HepG2 (cell line): ENCODE data around the gene CGREF1. TPM values are rescaled to one million over a fixed set of nuclear protein-coding genes. Genes with fewer than 3 reads are reported as not detected.
A peak's percentile ranks its signal among the peaks of the same experiment; 100 is the strongest.

ENCODE experiments used
- AHR ChIP-seq: IDR thresholded peaks from 2 replicates; pipeline ENCODE4 v1.6.1; 2018; ENCODE audit warnings: missing genetic modification reagents, missing compliant biosample characterization
- ARHGAP35 ChIP-seq: sonication (generic); formaldehyde crosslinking; IDR thresholded peaks from 2 replicates; pipeline ENCODE4 v1.9.0; 2022; ENCODE audit warnings: mild to moderate bottlenecking, inconsistent platforms, moderate library complexity, missing genetic modification reagents, borderline replicate concordance
- HNRNPLL ChIP-seq: fragments of 200-400 bp; formaldehyde crosslinking; IDR thresholded peaks from 2 replicates; pipeline ENCODE4 v1.6.1; 2017; ENCODE audit warnings: mild to moderate bottlenecking, low read depth, low read length; ENCODE audit not compliant: poor library complexity, severe bottlenecking
- HNRNPUL1 ChIP-seq: fragments of 200-400 bp; formaldehyde crosslinking; IDR thresholded peaks from 2 replicates; pipeline ENCODE4 v1.6.1; 2017; ENCODE audit warnings: low read depth, mild to moderate bottlenecking, low read length, moderate library complexity
- JUN ChIP-seq: sonication (generic); formaldehyde crosslinking; IDR thresholded peaks from 2 replicates; pipeline ENCODE4 v1.4.0; 2020; ENCODE audit warnings: mild to moderate bottlenecking, missing genetic modification reagents
- MLLT10 ChIP-seq: sonication (generic); formaldehyde crosslinking; IDR thresholded peaks from 2 replicates; pipeline ENCODE4 v1.4.0; 2020; ENCODE audit warnings: missing genetic modification reagents
- RAD21 ChIP-seq: fragments of 450-650 bp; formaldehyde crosslinking; IDR thresholded peaks from 2 replicates; pipeline ENCODE4 v1.5.0; 2020; ENCODE audit warnings: mild to moderate bottlenecking
- RBAK ChIP-seq: sonication (generic); formaldehyde crosslinking; IDR thresholded peaks from 2 replicates; pipeline ENCODE4 v1.5.1; 2020; ENCODE audit warnings: mild to moderate bottlenecking, missing genetic modification reagents
- SP5 ChIP-seq: IDR thresholded peaks from 2 replicates; pipeline ENCODE4 v1.6.1; 2016; ENCODE audit warnings: low read depth, borderline replicate concordance
- TBX3 ChIP-seq: fragments of 450-650 bp; IDR thresholded peaks from 2 replicates; pipeline ENCODE4 v1.6.1; 2017; ENCODE audit warnings: antibody characterized with exemption, mild to moderate bottlenecking, inconsistent platforms, borderline replicate concordance
- ZFP90 ChIP-seq: sonication (generic); formaldehyde crosslinking; IDR thresholded peaks from 2 replicates; pipeline ENCODE4 v1.8.0; 2022; ENCODE audit warnings: missing genetic modification reagents, mild to moderate bottlenecking, inconsistent platforms, borderline replicate concordance
- ZNF557 ChIP-seq: sonication (generic); formaldehyde crosslinking; IDR thresholded peaks from 2 replicates; pipeline ENCODE4 v1.4.0; 2020; ENCODE audit warnings: missing genetic modification reagents
- ZNF615 ChIP-seq: sonication (generic); formaldehyde crosslinking; IDR thresholded peaks from 2 replicates; pipeline ENCODE4 v1.5.0; 2020; ENCODE audit warnings: mild to moderate bottlenecking, missing genetic modification reagents, borderline replicate concordance
- polyA plus RNA-seq, 8 experiments: library from polyadenylated mRNA; depleted of rRNA in 3 of 8; stranded (reverse) in 7 of 8; unstranded in 1 of 8; fragments of >200 nt; fragmentation: Illumina TruSeq in 4 of 8; extraction: Trizol in 4 of 8; gene quantifications; 2 replicates each; pipeline versions ENCODE4 v1.2.1 to v1.2.3, GENCODE V29; 2011 to 2016; ENCODE audit warnings: low read depth in 4 of 8, missing spikeins in 1 of 8, mixed read lengths in 1 of 8; ENCODE audit not compliant: insufficient read depth in 1 of 8
- total RNA-seq, 5 experiments: library from RNA; depleted of rRNA; stranded (reverse); fragments of >200 nt; fragmentation: Illumina TruSeq; extraction: Trizol; gene quantifications; 2 replicates each; pipeline ENCODE4 v1.2.3, GENCODE V29; 2016; ENCODE audit warnings: low read depth in 1 of 5
- TF ChIP-seq, protein P1 (sequence below): sonication (generic); formaldehyde crosslinking; IDR thresholded peaks from 2 replicates; pipeline ENCODE4 v1.4.0; 2020; ENCODE audit warnings: missing genetic modification reagents
- TF ChIP-seq, protein P2 (sequence below): sonication (generic); formaldehyde crosslinking; IDR thresholded peaks from 2 replicates; pipeline ENCODE4 v1.4.0; 2020; ENCODE audit warnings: missing genetic modification reagents
- TF ChIP-seq, protein P3 (sequence below): sonication (generic); formaldehyde crosslinking; IDR thresholded peaks from 2 replicates; pipeline ENCODE4 v1.9.0; 2021; ENCODE audit warnings: mild to moderate bottlenecking, missing genetic modification reagents
- TF ChIP-seq, protein P4 (sequence below): sonication (generic); formaldehyde crosslinking; IDR thresholded peaks from 2 replicates; pipeline ENCODE4 v1.9.0; 2021; ENCODE audit warnings: missing genetic modification reagents, mild to moderate bottlenecking, borderline replicate concordance

CGREF1 gene
- total and polyA plus RNA-seq, 2 of the 13 experiments (the other 11 are each of a cell fraction or from before 2014, with no cell fraction given) = 13.9 to 23.4 TPM

DNA sequence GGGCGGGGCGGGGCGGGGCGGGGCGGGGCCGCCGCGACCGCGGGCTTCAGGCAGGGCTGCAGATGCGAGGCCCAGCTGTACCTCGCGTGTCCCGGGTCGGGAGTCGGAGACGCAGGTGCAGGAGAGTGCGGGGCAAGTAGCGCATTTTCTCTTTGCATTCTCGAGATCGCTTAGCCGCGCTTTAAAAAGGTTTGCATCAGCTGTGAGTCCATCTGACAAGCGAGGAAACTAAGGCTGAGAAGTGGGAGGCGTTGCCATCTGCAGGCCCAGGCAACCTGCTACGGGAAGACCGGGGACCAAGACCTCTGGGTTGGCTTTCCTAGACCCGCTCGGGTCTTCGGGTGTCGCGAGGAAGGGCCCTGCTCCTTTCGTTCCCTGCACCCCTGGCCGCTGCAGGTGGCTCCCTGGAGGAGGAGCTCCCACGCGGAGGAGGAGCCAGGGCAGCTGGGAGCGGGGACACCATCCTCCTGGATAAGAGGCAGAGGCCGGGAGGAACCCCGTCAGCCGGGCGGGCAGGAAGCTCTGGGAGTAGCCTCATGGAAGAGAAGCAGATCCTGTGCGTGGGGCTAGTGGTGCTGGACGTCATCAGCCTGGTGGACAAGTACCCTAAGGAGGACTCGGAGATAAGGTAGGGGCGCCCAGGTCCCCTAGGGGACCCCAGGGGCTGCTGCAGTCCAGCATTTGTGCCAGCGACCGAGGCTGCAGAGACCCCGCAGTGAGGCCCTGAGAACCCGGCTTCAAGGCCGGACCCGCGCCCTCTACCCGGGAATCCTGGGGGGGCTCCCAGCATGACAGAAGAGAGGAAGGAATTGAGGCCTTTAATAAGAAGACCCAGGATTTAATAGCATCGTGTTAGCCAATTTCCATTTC, 32.0 kb downstream of the CGREF1 start, which contains the start of gene KHK (continued):
- TF ChIP-seq RAD21 (CRISPR knock-in tag) (no peak), JUN (no peak), ARHGAP35 (CRISPR knock-in tag) (peak; percentile 37; the same call in 1 of the 2 replicates), ZFP90 (CRISPR knock-in tag) (no peak; the same call in 1 of the 2 replicates), ZNF557 (CRISPR knock-in tag) (0 out of 2 replicates have a peak, but pooled peaks have one; percentile 7), TBX3 (no peak), ZNF615 (CRISPR knock-in tag) (no peak), HNRNPUL1 (no peak), AHR (peak; percentile 62), RBAK (no peak), MLLT10 (CRISPR knock-in tag) (no peak), HNRNPLL (no peak), SP5 (CRISPR knock-in tag) (no peak; the same call in 1 of the 2 replicates)
- TF ChIP-seq, protein P1, sequence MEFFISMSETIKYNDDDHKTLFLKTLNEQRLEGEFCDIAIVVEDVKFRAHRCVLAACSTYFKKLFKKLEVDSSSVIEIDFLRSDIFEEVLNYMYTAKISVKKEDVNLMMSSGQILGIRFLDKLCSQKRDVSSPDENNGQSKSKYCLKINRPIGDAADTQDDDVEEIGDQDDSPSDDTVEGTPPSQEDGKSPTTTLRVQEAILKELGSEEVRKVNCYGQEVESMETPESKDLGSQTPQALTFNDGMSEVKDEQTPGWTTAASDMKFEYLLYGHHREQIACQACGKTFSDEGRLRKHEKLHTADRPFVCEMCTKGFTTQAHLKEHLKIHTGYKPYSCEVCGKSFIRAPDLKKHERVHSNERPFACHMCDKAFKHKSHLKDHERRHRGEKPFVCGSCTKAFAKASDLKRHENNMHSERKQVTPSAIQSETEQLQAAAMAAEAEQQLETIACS (CRISPR knock-in tag) = no peak; the same call in 1 of the 2 replicates
- TF ChIP-seq, protein P2, sequence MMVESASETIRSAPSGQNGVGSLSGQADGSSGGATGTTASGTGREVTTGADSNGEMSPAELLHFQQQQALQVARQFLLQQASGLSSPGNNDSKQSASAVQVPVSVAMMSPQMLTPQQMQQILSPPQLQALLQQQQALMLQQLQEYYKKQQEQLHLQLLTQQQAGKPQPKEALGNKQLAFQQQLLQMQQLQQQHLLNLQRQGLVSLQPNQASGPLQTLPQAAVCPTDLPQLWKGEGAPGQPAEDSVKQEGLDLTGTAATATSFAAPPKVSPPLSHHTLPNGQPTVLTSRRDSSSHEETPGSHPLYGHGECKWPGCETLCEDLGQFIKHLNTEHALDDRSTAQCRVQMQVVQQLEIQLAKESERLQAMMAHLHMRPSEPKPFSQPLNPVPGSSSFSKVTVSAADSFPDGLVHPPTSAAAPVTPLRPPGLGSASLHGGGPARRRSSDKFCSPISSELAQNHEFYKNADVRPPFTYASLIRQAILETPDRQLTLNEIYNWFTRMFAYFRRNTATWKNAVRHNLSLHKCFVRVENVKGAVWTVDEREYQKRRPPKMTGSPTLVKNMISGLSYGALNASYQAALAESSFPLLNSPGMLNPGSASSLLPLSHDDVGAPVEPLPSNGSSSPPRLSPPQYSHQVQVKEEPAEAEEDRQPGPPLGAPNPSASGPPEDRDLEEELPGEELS = no peak; the same call in 1 of the 2 replicates
- TF ChIP-seq, protein P3, sequence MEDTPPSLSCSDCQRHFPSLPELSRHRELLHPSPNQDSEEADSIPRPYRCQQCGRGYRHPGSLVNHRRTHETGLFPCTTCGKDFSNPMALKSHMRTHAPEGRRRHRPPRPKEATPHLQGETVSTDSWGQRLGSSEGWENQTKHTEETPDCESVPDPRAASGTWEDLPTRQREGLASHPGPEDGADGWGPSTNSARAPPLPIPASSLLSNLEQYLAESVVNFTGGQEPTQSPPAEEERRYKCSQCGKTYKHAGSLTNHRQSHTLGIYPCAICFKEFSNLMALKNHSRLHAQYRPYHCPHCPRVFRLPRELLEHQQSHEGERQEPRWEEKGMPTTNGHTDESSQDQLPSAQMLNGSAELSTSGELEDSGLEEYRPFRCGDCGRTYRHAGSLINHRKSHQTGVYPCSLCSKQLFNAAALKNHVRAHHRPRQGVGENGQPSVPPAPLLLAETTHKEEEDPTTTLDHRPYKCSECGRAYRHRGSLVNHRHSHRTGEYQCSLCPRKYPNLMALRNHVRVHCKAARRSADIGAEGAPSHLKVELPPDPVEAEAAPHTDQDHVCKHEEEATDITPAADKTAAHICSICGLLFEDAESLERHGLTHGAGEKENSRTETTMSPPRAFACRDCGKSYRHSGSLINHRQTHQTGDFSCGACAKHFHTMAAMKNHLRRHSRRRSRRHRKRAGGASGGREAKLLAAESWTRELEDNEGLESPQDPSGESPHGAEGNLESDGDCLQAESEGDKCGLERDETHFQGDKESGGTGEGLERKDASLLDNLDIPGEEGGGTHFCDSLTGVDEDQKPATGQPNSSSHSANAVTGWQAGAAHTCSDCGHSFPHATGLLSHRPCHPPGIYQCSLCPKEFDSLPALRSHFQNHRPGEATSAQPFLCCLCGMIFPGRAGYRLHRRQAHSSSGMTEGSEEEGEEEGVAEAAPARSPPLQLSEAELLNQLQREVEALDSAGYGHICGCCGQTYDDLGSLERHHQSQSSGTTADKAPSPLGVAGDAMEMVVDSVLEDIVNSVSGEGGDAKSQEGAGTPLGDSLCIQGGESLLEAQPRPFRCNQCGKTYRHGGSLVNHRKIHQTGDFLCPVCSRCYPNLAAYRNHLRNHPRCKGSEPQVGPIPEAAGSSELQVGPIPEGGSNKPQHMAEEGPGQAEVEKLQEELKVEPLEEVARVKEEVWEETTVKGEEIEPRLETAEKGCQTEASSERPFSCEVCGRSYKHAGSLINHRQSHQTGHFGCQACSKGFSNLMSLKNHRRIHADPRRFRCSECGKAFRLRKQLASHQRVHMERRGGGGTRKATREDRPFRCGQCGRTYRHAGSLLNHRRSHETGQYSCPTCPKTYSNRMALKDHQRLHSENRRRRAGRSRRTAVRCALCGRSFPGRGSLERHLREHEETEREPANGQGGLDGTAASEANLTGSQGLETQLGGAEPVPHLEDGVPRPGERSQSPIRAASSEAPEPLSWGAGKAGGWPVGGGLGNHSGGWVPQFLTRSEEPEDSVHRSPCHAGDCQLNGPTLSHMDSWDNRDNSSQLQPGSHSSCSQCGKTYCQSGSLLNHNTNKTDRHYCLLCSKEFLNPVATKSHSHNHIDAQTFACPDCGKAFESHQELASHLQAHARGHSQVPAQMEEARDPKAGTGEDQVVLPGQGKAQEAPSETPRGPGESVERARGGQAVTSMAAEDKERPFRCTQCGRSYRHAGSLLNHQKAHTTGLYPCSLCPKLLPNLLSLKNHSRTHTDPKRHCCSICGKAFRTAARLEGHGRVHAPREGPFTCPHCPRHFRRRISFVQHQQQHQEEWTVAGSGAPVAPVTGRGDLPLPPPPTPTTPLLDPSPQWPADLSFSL = no peak
- TF ChIP-seq, protein P4, sequence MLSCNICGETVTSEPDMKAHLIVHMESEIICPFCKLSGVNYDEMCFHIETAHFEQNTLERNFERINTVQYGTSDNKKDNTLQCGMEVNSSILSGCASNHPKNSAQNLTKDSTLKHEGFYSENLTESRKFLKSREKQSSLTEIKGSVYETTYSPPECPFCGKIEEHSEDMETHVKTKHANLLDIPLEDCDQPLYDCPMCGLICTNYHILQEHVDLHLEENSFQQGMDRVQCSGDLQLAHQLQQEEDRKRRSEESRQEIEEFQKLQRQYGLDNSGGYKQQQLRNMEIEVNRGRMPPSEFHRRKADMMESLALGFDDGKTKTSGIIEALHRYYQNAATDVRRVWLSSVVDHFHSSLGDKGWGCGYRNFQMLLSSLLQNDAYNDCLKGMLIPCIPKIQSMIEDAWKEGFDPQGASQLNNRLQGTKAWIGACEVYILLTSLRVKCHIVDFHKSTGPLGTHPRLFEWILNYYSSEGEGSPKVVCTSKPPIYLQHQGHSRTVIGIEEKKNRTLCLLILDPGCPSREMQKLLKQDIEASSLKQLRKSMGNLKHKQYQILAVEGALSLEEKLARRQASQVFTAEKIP (CRISPR knock-in tag) = no peak
